Thymus (tissue), 11 donors: ENCODE measurements around the gene HS3ST3B1. TPM values are rescaled to one million over a fixed set of nuclear protein-coding genes. Genes with fewer than 3 reads are reported as not detected.
A peak's percentile ranks its signal among the peaks of the same experiment; 100 is the strongest.

Experiments used
- DNase-seq, 9 donors: peaks; one replicate each; pipeline ENCODE4 v3.0.0-alpha.2; 2013; ENCODE audit warnings: low spot score in 9 of 9, low read depth in 6 of 9, missing footprints in 1 of 9
- H3K27ac ChIP-seq, 2 donors: one replicate each; pipeline ENCODE4 v1.5.1; 2013; ENCODE audit warnings: control low read depth in 1 of 2, low read depth in 1 of 2, low read length in 1 of 2, mild to moderate bottlenecking in 1 of 2, moderate library complexity in 1 of 2
- H3K27me3 ChIP-seq, 2 donors: one replicate each; pipeline ENCODE4 v1.5.1; 2013; ENCODE audit warnings: low read length in 1 of 2; ENCODE audit not compliant: control insufficient read depth in 2 of 2, insufficient read depth in 1 of 2
- H3K36me3 ChIP-seq, 2 donors: one replicate each; pipeline ENCODE4 v1.5.1; 2013; ENCODE audit warnings: low read length in 1 of 2, mild to moderate bottlenecking in 1 of 2, moderate library complexity in 1 of 2; ENCODE audit not compliant: control insufficient read depth in 2 of 2, insufficient read depth in 2 of 2
- H3K4me1 ChIP-seq, 2 donors: one replicate each; pipeline ENCODE4 v1.5.1; 2013; ENCODE audit warnings: low read length in 2 of 2; ENCODE audit not compliant: control insufficient read depth in 2 of 2, insufficient read depth in 2 of 2
- H3K4me3 ChIP-seq, 2 donors: one replicate each; pipeline ENCODE4 v1.5.1; 2013; ENCODE audit warnings: low read length in 2 of 2, control low read depth in 1 of 2, mild to moderate bottlenecking in 1 of 2
- H3K9me3 ChIP-seq, 2 donors: one replicate each; pipeline ENCODE4 v1.5.1; 2013; ENCODE audit warnings: low read length in 1 of 2, mild to moderate bottlenecking in 1 of 2; ENCODE audit not compliant: control insufficient read depth in 2 of 2, insufficient read depth in 1 of 2
- WGBS: extraction: QIAGEN DNeasy Blood & Tissue Kit; methylation state at CpG from one replicate; pipeline ENCODE4 v1.1.7; 2013; 5-methylcytosine and 5-hydroxymethylcytosine counted together
- polyA plus RNA-seq: library from polyadenylated mRNA; stranded (reverse); fragments of 200-250 nt; gene quantifications from one replicate; pipeline ENCODE4 v1.2.3, GENCODE V29; 2013
- total RNA-seq: library from RNA; stranded (reverse); fragments of 120-200 nt; gene quantifications from one replicate; pipeline ENCODE4 v1.2.4, GENCODE V29; 2013
- donor health status: healthy.

The HS3ST3B1 gene
- total and polyA plus RNA-seq, 2 donors = 5.8 to 6.3 TPM

DNA sequence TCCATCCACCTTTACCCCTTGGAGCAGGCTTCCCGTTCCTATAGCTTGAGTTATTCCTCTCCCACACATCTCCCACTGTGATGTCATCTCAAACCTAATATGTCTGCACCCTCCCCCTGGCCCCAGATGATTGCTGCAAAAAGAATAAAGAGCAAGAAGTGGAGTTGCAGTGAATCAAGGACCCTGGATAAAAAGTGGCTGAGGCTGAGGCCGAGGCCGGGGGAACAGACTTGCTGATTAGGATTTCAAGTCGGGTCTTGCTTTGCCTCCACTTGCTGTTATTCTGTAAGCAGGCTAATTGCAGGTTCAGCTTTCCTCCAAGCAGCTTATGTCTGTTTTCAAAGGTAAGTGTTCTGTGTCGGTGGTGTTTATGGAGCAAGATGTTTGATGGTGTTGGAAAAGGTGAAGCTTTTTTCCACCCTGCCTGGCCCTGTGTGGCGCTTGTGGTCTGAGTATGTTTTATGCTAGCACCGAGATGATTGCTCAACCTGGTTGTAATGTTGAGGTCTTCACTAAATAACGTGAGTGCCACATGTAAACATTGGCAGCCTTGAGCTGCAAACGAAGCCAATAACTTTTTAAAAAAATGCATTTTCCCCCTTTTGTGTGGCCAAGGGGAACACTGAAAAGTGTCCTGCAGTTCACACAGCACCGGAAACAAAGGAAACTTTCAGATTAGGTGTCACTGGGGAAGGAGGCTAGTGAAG is 15.4 kb downstream of the HS3ST3B1 start:
- Histone ChIP-seq H3K4me1 (peaks cover 38 to 54% of the 10 kb centered on the region in 2 donors), H3K9me3 (peaks cover 0 to 5% of the 10 kb centered on the region in 2 donors), H3K36me3 (peaks cover 0 to 11% of the 10 kb centered on the region in 2 donors), H3K27me3 (peaks cover 0 to 7% of the 10 kb centered on the region in 2 donors), H3K4me3 (no peak overlapping the region), H3K27ac (no peak overlapping the region)
- WGBS = 93% methylated on average over 10 of the region's 10 CpGs
- no peak for DNase-seq

DNA sequence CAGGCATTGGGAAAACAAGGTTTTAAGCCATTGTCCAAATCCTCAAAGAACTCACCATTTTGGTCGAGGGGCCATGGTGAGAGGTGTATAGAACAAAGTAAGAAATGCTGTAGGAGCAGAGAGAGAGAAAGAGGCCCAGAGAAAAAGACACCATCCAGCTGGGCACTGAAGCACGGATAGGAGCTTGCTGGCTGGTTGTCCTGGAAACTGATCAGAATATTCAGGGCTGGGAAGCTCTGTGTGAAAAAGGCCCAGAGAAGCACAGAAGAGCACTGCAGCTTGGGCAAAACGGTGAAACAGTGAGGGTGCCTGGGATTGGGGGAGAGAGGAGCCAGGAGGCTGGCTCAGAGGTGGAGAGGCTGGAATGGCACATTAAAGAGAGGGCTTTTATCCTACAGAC is 16.5 kb downstream of the HS3ST3B1 start:
- Histone ChIP-seq H3K4me3 (no peak overlapping the region), H3K36me3 (peaks cover 0 to 10% of the 10 kb centered on the region in 2 donors), H3K4me1 (peaks cover 38 to 57% of the 10 kb centered on the region in 2 donors), H3K9me3 (peaks cover 0 to 5% of the 10 kb centered on the region in 2 donors), H3K27ac (no peak overlapping the region), H3K27me3 (peaks cover 0 to 7% of the 10 kb centered on the region in 2 donors)
- WGBS = 95% methylated on average over 3 of the region's 3 CpGs
- DNase-seq = no peak

DNA sequence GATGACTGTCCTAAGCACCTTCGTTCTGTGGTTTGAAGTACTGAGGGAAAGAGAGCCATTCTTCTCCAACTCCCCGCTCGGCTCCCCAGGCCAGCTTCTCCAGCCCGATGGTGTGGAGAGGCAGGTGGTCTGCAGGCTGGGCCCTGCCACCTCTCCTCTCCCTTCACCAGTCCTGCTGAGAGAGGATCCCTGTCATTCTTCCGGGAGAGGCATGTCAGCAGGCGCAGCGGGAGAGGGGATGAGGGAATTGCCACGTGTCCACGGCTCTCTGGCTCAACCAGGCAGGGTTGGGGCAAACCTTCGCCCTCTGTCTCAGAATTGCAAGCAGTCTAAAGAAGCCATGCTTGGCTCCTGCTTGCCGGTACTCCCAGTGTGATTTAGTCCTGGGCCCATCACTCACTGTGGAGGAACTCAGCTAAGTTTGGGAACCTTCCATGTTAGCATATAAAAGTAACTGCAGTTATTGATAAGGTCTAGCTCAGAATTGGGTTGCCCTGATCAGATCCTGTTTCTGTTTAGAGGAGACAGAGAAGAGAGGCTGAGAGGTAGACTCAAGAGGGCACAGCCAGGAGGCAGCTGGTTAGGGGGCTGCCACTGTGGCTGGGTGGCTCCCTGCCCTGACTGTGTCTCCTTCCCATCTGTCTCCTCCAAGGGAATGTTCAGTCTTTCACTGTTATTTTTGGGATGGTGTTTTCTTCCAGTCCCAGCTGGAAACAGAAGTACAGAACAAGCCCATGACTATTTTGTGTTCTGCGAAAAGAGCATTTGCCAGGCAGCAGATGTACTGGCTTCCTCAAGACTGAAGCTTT is 17.4 kb downstream of the HS3ST3B1 start:
- H3K27ac ChIP-seq = peak overlapping the region in 1 of 2 donors; percentile 77
- no peak overlapping the region for H3K4me3 ChIP-seq
- peaks cover 0 to 5% of the 10 kb centered on the region in 2 donors for H3K9me3 ChIP-seq
- 79% methylated on average over 12 of the region's 12 CpGs for WGBS
- H3K36me3 ChIP-seq = peaks cover 0 to 6% of the 10 kb centered on the region in 2 donors
- no peak for DNase-seq
- peaks cover 0 to 7% of the 10 kb centered on the region in 2 donors for H3K27me3 ChIP-seq
- H3K4me1 ChIP-seq = peaks cover 38 to 57% of the 10 kb centered on the region in 2 donors

DNA sequence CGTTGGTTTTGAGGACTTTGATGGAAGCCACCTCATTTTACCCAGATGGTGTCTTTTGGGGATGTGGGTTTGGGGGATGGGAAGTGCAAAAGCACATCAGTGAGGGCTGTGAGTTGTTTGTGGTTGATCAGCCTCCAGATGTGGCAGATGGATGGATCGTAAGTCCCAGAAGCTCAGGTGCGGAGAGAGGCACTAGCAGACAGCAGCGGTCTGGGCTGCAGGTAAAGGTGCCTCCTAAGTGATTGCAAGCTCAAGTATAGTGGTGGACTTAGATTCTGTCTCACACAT is 18.0 kb downstream of the HS3ST3B1 start:
- peaks cover 0 to 5% of the 10 kb centered on the region in 2 donors for H3K9me3 ChIP-seq
- no peak overlapping the region for H3K4me3 ChIP-seq
- peaks cover 38 to 57% of the 10 kb centered on the region in 2 donors for H3K4me1 ChIP-seq
- peaks cover 0 to 6% of the 10 kb centered on the region in 2 donors for H3K36me3 ChIP-seq
- peaks cover 0 to 7% of the 10 kb centered on the region in 2 donors for H3K27me3 ChIP-seq
- peak; percentile 74 to 96 (median 87) for DNase-seq
- WGBS = 3% methylated on average over 4 of the region's 4 CpGs
- H3K27ac ChIP-seq = peak overlapping the region in 1 of 2 donors; percentile 77

DNA sequence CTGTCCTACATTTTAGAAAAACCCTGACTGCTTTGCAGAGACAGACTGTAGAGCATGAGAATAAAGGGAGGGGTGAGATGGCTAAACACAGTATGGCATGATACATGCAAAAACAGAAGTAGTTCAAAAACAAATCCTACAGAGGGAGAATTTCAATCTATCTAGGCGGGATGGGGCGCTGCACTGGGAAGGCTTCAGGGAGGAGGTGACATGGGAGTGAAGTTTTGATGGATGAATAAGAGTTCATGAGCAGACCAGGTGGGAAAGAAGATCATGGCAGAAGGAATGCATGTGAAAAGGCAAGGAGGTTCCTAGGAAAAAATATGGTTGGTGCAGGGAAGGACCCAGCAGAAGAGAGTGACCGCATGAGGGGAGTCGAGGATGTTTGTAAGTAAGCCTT is 19.2 kb downstream of the HS3ST3B1 start:
- Histone ChIP-seq H3K4me3 (no peak overlapping the region), H3K27ac (no peak overlapping the region), H3K9me3 (peaks cover 0 to 5% of the 10 kb centered on the region in 2 donors), H3K4me1 (peaks cover 38 to 57% of the 10 kb centered on the region in 2 donors), H3K27me3 (peaks cover 0 to 7% of the 10 kb centered on the region in 2 donors), H3K36me3 (peaks cover 0 to 2% of the 10 kb centered on the region in 2 donors)
- WGBS = over 99% methylated on average over 4 of the region's 4 CpGs
- DNase-seq = no peak

DNA sequence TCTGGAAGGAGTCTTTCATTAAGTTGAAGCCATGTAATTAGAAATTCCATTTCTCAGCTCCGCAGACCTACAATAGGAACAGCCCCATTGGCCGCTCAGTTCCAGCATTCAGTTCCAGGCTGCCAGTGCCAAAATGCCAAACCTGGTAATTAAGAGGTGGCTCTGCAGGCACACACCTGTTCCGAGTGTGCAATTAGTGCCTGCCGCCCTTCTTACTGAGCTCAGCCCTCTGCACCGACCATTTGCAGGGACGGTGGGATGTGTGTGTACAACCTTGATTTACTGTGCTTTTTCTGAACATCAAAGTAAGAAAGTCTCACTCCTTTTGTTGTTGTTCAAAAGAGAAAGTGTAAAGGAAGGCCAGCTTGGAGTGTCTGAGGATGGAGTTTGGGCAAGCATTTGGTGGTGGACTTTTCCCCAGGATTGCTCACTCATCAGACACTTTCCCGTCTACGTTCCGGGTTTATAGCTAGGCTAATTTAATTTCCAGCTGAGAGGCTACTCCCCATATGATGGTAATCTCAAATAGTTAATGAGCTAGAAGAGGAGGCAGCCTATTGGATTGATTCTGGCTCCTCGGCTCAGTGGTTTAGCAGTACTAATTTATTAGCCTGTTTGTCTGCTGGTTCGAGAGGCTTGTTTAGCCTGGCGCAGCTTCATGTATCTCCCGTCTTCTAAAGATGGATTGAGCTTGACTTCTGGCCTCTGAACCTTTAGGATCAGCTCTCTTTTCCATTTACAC is 20.0 kb downstream of the HS3ST3B1 start:
- WGBS = 88% methylated on average over 13 of the region's 13 CpGs
- Histone ChIP-seq H3K4me3 (no peak overlapping the region), H3K4me1 (peaks cover 40 to 56% of the 10 kb centered on the region in 2 donors), H3K27me3 (peaks cover 0 to 7% of the 10 kb centered on the region in 2 donors), H3K9me3 (peaks cover 0 to 5% of the 10 kb centered on the region in 2 donors), H3K36me3 (no peaks in the 10 kb centered on the region), H3K27ac (no peak overlapping the region)
- no peak for DNase-seq

DNA sequence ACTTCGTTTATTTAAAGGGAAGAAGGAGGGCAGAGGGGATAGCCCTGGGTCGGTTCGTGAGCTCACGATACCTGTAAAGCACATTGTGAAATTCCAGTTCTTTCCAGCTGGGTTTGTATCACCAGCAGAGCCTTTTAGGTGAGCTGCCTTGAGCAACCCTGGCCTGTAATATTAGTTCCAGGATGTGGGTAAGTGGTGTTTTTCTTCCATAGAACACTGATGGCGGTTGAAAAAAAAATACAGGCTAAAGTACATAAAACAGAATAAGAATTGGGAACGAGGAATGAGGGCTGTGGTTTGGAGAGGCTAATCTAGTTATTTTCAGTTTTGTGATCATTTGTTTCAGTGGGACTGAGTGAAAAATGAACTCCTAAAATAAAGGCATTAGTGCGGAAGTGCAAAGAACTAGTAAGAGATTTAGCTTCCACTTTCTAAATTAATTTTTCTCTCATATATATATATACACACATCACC is 20.6 kb downstream of the HS3ST3B1 start:
- Histone ChIP-seq H3K4me3 (no peak overlapping the region), H3K9me3 (peaks cover 0 to 5% of the 10 kb centered on the region in 2 donors), H3K27me3 (peaks cover 0 to 4% of the 10 kb centered on the region in 2 donors), H3K36me3 (no peaks in the 10 kb centered on the region), H3K4me1 (peaks cover 41 to 49% of the 10 kb centered on the region in 2 donors), H3K27ac (no peak overlapping the region)
- WGBS = 86% methylated on average over 7 of the region's 7 CpGs
- DNase-seq = no peak

DNA sequence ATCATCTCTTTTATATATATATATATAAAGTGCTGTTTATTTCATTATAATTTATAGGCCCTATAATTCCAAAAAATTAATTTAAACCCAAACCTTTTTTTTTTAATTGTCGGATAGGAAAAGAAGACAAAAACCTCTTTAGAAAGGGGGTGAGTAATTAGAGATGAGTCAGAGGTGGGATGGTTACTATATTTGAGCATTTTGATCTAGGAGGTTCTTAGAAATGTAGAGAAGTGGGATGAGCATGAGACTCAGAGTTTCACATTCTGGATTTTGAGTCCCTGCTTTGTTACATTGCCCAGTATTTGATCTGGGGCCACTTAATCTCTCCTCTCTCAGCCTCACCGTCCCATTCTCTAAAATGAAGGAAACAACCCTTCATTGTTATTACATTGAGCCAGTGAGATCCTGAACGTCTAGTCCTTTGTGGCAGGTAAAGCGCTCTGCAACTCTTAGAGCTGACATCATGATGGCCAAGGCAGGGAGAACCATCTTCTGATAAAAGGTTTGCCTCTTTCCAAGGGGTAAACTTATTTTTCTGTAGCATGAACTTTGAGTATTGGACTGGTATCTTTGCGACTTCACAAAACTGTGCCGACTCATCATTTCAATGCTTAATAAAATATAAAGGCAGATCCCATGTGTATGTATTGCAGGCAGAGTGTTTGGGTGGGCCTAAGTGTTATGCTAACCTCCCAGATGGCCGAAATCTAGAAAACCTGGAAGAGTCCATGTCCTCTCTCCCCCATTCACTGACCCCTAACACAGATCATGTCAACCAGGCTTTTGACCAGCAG is 21.3 kb downstream of the HS3ST3B1 start:
- Histone ChIP-seq H3K27ac (no peak overlapping the region), H3K27me3 (peaks cover 0 to 4% of the 10 kb centered on the region in 2 donors), H3K4me3 (no peak overlapping the region), H3K36me3 (no peaks in the 10 kb centered on the region), H3K9me3 (peaks cover 0 to 5% of the 10 kb centered on the region in 2 donors), H3K4me1 (peaks cover 34 to 44% of the 10 kb centered on the region in 2 donors)
- WGBS = 97% methylated on average over 7 of the region's 7 CpGs
- no peak for DNase-seq
